ENCODE data around the gene ACTRT2. TPM values are rescaled to one million over a fixed set of nuclear protein-coding genes. Genes with fewer than 3 reads are reported as not detected.

The ACTRT2 gene
- polyA plus RNA-seq, 1 donor (not counting 4 experiments of a cell fraction or from before 2014, with no cell fraction given): not detected

DNA sequence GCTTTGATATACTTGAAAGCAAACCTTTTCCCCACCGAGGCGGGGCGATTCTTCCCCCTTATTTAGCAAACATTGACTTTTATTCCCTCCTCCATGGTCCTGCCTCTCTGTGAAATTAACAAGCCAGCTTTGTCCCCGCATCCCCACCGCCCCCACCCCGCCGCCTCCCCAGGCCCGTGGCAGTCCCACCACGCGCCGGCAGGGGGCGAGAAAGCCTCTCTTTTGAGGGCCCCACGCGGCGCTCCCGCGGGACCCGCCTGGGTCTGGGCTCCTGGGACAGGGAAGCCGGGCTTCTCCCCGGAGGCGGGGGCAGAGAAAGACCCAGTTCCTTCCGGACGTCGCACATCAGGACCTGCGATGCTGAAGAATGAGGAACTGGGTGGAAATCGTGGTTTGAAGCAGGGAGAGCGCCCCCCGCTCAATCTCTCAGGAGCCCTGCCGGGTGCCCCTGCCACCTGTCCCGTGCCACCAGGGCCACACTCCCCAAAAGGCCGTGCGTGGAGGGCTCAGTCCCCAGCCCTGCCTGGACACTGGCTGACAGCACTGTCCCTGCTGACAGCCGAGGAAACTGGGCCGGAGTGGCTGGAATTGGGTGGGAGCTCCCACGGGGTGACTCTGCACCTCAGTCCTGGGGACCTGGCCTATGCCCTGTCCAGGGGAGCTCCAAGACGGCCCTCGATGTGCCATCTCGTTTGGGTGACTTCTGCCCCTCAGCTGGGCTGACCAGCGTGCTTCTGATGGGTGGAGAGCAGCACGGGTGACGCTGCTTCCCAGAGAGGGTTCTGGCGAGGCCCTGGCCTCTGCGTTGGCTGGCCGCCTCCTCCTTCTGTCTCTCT lies 8.6 kb upstream of the ACTRT2 start:
- H3K4me2 ChIP-seq (ENCODE audit: control insufficient read depth, extremely low read depth, insufficient read depth, low read depth, low read length): no peak overlapping the region
- H4K20me1 ChIP-seq (ENCODE audit: control insufficient read depth, extremely low read depth, insufficient read depth, low read length): no peaks in the 10 kb centered on the region
- H3K79me2 ChIP-seq (ENCODE audit: control insufficient read depth, insufficient read depth, low read length): no peaks in the 10 kb centered on the region
- no peak overlapping the region for H3K27ac ChIP-seq (ENCODE audit: control insufficient read depth, insufficient read depth, low read length)
- no peak for TF ChIP-seq EZH2 (IDR thresholded peaks at IDR 0.05; ENCODE audit: low read length)
- TF ChIP-seq, protein P1, sequence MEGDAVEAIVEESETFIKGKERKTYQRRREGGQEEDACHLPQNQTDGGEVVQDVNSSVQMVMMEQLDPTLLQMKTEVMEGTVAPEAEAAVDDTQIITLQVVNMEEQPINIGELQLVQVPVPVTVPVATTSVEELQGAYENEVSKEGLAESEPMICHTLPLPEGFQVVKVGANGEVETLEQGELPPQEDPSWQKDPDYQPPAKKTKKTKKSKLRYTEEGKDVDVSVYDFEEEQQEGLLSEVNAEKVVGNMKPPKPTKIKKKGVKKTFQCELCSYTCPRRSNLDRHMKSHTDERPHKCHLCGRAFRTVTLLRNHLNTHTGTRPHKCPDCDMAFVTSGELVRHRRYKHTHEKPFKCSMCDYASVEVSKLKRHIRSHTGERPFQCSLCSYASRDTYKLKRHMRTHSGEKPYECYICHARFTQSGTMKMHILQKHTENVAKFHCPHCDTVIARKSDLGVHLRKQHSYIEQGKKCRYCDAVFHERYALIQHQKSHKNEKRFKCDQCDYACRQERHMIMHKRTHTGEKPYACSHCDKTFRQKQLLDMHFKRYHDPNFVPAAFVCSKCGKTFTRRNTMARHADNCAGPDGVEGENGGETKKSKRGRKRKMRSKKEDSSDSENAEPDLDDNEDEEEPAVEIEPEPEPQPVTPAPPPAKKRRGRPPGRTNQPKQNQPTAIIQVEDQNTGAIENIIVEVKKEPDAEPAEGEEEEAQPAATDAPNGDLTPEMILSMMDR (optimal IDR thresholded peaks at IDR 0.05 in 1 of 3, IDR thresholded peaks at IDR 0.05 in 1 of 3, conservative IDR thresholded peaks at IDR 0.05 in 1 of 3; ENCODE audit: extremely low read depth in 1 of 3, insufficient read depth in 2 of 3, low read length in 3 of 3): peak in 1 of 3 experiments; percentile 16
- FAIRE-seq: no peak
- no peak overlapping the region for H3K9ac ChIP-seq (ENCODE audit: control insufficient read depth, extremely low read depth, insufficient read depth, low read length)
- H3K4me1 ChIP-seq (ENCODE audit: control insufficient read depth, extremely low read depth, insufficient read depth, low read length): no peaks in the 10 kb centered on the region
- no peak for DNase-seq (ENCODE audit: low read depth, low spot score)
- H3K4me3 ChIP-seq (ENCODE audit: control insufficient read depth in 2 of 3, extremely low read depth in 1 of 3, insufficient read depth in 2 of 3, low read depth in 1 of 3, low read length in 3 of 3): no peak overlapping the region
- no peak overlapping the region for H2AFZ ChIP-seq (ENCODE audit: control insufficient read depth, low read length)
- no peaks in the 10 kb centered on the region for H3K36me3 ChIP-seq (ENCODE audit: control insufficient read depth in 2 of 2, extremely low read depth in 1 of 2, insufficient read depth in 2 of 2, low read length in 2 of 2)
- dilution Hi-C loops (cut with MboI; ENCODE audit: extremely low pct_ligation_motif_present, low sequenced_read_pairs): no loop called here
- peaks cover 11% of the 10 kb centered on the region for H3K9me3 ChIP-seq (ENCODE audit: control insufficient read depth, low read depth, low read length)
- no peaks in the 10 kb centered on the region for H3K9me1 ChIP-seq (ENCODE audit: control insufficient read depth, extremely low read depth, insufficient read depth, low read length)
- peaks cover 3% of the 10 kb centered on the region for H3K27me3 ChIP-seq (ENCODE audit: control insufficient read depth, extremely low read depth, insufficient read depth, low read length)

DNA sequence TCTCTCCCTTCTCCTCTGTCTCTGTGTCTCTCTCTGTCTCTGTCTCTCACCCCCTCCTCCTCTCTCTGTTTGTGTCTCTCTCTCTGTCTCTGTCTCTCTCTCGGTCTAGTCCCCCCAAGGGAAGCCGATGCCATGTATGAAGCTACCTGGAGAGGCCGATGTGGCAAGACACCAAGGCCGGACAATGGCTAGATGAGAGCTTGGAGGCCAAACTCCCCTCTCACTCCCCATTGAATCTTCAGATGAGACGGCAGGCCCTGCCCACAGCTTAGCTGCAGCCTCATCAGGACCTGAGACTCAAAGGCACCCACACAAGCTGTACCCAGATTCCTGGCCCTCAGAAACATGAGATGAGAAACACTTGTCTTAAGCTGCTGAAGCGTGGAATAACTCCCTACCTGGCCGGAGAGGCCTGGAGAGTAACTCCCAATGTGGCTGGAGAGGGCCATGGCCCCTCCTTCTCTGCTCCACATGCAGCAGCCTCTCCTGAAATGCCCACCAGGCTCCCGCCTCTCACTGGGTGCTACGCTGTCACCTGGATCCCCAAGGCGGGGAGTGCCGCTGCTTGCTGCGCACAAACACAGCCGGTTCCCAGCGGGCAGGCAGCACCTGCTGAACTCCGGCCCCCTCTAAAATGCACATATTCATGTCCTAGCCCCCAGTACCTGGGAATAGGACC lies 7.8 kb upstream of the ACTRT2 start:
- no peak overlapping the region for H3K4me3 ChIP-seq (ENCODE audit: control insufficient read depth in 2 of 3, extremely low read depth in 1 of 3, insufficient read depth in 2 of 3, low read depth in 1 of 3, low read length in 3 of 3)
- no peak for FAIRE-seq
- H3K27me3 ChIP-seq (ENCODE audit: control insufficient read depth, extremely low read depth, insufficient read depth, low read length): peaks cover 3% of the 10 kb centered on the region
- no peaks in the 10 kb centered on the region for H3K9me1 ChIP-seq (ENCODE audit: control insufficient read depth, extremely low read depth, insufficient read depth, low read length)
- H3K79me2 ChIP-seq (ENCODE audit: control insufficient read depth, insufficient read depth, low read length): no peaks in the 10 kb centered on the region
- no peak overlapping the region for H3K27ac ChIP-seq (ENCODE audit: control insufficient read depth, insufficient read depth, low read length)
- H4K20me1 ChIP-seq (ENCODE audit: control insufficient read depth, extremely low read depth, insufficient read depth, low read length): no peaks in the 10 kb centered on the region
- no peak overlapping the region for H2AFZ ChIP-seq (ENCODE audit: control insufficient read depth, low read length)
- no peak overlapping the region for H3K9ac ChIP-seq (ENCODE audit: control insufficient read depth, extremely low read depth, insufficient read depth, low read length)
- dilution Hi-C loops (cut with MboI; ENCODE audit: extremely low pct_ligation_motif_present, low sequenced_read_pairs): no loop called here
- DNase-seq (ENCODE audit: low read depth, low spot score): no peak
- no peaks in the 10 kb centered on the region for H3K36me3 ChIP-seq (ENCODE audit: control insufficient read depth in 2 of 2, extremely low read depth in 1 of 2, insufficient read depth in 2 of 2, low read length in 2 of 2)
- peaks cover 11% of the 10 kb centered on the region for H3K9me3 ChIP-seq (ENCODE audit: control insufficient read depth, low read depth, low read length)
- H3K4me2 ChIP-seq (ENCODE audit: control insufficient read depth, extremely low read depth, insufficient read depth, low read depth, low read length): no peak overlapping the region
- H3K4me1 ChIP-seq (ENCODE audit: control insufficient read depth, extremely low read depth, insufficient read depth, low read length): no peaks in the 10 kb centered on the region
- TF ChIP-seq EZH2 (IDR thresholded peaks at IDR 0.05; ENCODE audit: low read length): no peak
- TF ChIP-seq, protein P1 (optimal IDR thresholded peaks at IDR 0.05 in 1 of 3, IDR thresholded peaks at IDR 0.05 in 1 of 3, conservative IDR thresholded peaks at IDR 0.05 in 1 of 3; ENCODE audit: extremely low read depth in 1 of 3, insufficient read depth in 2 of 3, low read length in 3 of 3): no peak
